ENCODE data around the gene TMEM40. TPM values are rescaled to one million over a fixed set of nuclear protein-coding genes. Genes with fewer than 3 reads are reported as not detected.
A peak's percentile ranks its signal among the peaks of the same experiment; 100 is the strongest.

Gene TMEM40
- total and polyA plus RNA-seq, 9 of the 15 experiments (the other 6 are each of a cell fraction or from before 2014, with no cell fraction given), result 0.11 to 0.31 (median 0.14) TPM; not detected in 6

DNA sequence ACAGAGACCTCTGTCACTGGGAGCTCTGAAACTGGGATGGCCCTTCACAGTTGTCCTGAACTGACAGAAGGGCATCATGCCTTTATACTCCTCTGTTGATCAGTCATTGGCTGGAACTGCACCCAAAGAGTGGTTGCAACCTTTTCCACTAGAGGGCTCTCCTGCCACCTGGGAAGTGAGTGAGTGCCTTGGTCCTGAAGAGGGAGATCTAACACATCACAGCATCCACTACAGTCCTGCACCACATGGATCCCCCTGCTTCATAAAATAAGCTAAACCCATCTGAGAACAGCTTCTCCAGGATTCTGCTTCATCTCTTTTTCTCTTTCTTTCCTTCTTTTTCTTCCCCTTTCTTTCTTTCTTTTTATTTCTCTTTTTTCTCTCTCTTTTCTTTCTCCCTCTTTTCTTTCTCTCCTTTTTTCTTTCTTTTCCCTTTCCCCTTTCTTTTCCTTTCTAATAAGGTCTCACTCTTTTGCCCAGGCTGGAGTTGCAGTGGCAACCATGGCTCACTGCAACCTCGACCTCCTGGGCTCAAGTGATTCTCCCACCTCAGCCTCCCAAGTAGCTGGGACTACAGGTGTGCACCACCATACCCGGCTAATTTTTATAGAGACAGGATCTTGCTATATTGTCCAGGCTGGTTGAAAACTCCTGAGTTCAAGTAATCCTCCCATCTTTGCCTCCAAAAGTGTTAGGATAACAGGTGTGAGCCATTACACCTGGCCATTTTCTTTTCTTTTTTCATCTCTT is 52.4 kb downstream of the TMEM40 start (continued):
- TF ChIP-seq C11orf30 (IDR thresholded peaks at IDR 0.05; ENCODE audit: low read depth) (no peak), TRIM25 (IDR thresholded peaks at IDR 0.05; ENCODE audit: borderline replicate concordance) (0 out of 2 replicates have a peak, but pooled peaks have one; percentile 48), RCOR1 (IDR thresholded peaks at IDR 0.05; ENCODE audit: borderline replicate concordance in 1 of 2, low read depth in 2 of 2, low read length in 2 of 2) (peak in 1 of 2 experiments; percentile 94; a peak in 3 of 4 replicates), ATF1 (CRISPR knock-in tag; IDR thresholded peaks at IDR 0.05) (no peak), ATF1 (tag; IDR thresholded peaks at IDR 0.05) (0 out of 2 replicates have a peak, but pooled peaks have one; percentile 16), HLTF (IDR thresholded peaks at IDR 0.05) (peak; percentile 87), JUN (IDR thresholded peaks at IDR 0.05; ENCODE audit: borderline replicate concordance, low read depth, low read length) (0 out of 2 replicates have a peak, but pooled peaks have one; percentile 4), JUN (CRISPR knock-in tag; IDR thresholded peaks at IDR 0.05; ENCODE audit: borderline replicate concordance) (no peak), RAD21 (CRISPR knock-in tag; conservative IDR thresholded peaks at IDR 0.05 in 1 of 2, IDR thresholded peaks at IDR 0.05 in 1 of 2) (peak; percentile 73 to 95), CREB3L1 (IDR thresholded peaks at IDR 0.05; ENCODE audit: borderline replicate concordance, low read depth) (no peak), JUND (IDR thresholded peaks at IDR 0.05; ENCODE audit: borderline replicate concordance, low read depth, low read length) (peak; percentile 30; the same call in 1 of the 2 replicates), JUND (tag; IDR thresholded peaks at IDR 0.05; ENCODE audit: borderline replicate concordance, low read depth, low read length) (peak; percentile 29; the same call in 1 of the 3 replicates), GATAD2A (IDR thresholded peaks at IDR 0.05) (no peak), E2F6 (IDR thresholded peaks at IDR 0.05; ENCODE audit: borderline replicate concordance in 1 of 2, extremely low read depth in 1 of 2, insufficient read depth in 1 of 2, insufficient read length in 1 of 2, low read depth in 1 of 2, low read length in 1 of 2, poor library complexity in 1 of 2, severe bottlenecking in 1 of 2) (no peak), ZNF121 (CRISPR knock-in tag; conservative IDR thresholded peaks at IDR 0.05) (no peak), NKRF (IDR thresholded peaks at IDR 0.05; ENCODE audit: borderline replicate concordance) (no peak; the same call in 1 of the 2 replicates), RFX5 (IDR thresholded peaks at IDR 0.05; ENCODE audit: low read depth, low read length) (no peak), CBX3 (IDR thresholded peaks at IDR 0.05; ENCODE audit: borderline replicate concordance in 1 of 2, low read length in 2 of 2) (peak in 1 of 2 experiments; percentile 44; a peak in 1 of 3 replicates), YBX1 (IDR thresholded peaks at IDR 0.05) (0 out of 2 replicates have a peak, but pooled peaks have one; percentile 46), POU5F1 (IDR thresholded peaks at IDR 0.05; ENCODE audit: borderline replicate concordance, low read depth, low read length, partially characterized antibody) (no peak), ZFP36 (IDR thresholded peaks at IDR 0.05; ENCODE audit: low read depth, low read length, partially characterized antibody) (peak; percentile 9)
